ENCODE data around the gene ANO10. TPM values are rescaled to one million over a fixed set of nuclear protein-coding genes. Genes with fewer than 3 reads are reported as not detected.

Gene ANO10
- total RNA-seq, 4 donors from 2014 or later: 20.2 to 29.2 (median 26.1) TPM

DNA sequence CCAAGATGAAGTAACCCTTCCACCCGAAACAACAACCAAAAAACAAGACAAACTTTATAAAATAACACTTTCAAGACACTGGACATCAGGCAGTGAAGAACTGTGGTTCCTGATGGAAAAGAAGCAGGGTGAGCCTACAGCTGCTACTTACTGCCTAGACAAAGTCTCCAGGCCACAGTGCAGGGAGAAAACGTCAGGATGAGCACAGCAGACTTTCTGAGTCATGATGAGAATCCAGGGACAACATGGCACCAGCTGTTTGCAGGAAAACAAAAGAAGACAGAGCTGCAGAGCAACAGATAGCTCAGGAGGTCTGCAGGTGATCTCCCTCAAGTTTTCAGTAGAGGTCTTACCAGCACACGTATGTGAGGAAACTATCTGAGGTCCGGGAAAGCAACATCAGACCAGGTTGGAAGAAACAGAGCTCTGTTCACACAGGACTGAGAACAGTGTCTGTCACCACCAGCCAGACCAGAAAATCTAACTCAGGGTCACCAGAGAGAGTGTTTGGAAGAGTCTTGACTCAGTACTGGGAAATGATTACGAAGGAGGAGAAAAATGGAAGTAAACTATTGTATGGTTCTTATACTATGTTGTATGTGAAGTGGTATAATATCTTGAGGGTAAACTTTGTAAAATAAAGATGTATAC lies 108.9 kb downstream of the ANO10 start:
- TF ChIP-seq, protein P1, sequence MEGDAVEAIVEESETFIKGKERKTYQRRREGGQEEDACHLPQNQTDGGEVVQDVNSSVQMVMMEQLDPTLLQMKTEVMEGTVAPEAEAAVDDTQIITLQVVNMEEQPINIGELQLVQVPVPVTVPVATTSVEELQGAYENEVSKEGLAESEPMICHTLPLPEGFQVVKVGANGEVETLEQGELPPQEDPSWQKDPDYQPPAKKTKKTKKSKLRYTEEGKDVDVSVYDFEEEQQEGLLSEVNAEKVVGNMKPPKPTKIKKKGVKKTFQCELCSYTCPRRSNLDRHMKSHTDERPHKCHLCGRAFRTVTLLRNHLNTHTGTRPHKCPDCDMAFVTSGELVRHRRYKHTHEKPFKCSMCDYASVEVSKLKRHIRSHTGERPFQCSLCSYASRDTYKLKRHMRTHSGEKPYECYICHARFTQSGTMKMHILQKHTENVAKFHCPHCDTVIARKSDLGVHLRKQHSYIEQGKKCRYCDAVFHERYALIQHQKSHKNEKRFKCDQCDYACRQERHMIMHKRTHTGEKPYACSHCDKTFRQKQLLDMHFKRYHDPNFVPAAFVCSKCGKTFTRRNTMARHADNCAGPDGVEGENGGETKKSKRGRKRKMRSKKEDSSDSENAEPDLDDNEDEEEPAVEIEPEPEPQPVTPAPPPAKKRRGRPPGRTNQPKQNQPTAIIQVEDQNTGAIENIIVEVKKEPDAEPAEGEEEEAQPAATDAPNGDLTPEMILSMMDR (IDR thresholded peaks at IDR 0.05): no peak
- no peak for DNase-seq (ENCODE audit: low spot score)
- no peak for ATAC-seq (ENCODE audit: low FRiP score)

DNA sequence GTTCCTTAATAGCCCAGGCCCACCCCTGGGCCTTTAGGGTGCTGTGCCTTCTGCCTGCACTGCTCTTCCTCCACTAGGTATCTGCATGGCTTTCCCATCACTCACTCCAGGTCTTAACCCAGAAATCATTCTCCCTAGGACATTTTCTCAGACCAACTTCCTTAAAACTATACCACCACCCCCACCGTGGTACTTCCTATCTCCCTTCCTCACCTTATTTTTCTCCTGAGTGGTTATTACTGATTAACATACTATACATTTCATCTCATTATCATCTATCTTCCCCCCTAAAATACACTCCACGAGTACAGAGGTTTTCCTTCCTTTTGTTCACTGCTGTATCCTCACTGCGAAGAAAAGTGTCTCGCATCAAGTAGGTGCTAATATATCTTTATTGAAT lies 115.2 kb downstream of the ANO10 start:
- ATAC-seq (ENCODE audit: low FRiP score) (no peak), DNase-seq (ENCODE audit: low spot score) (no peak)
- TF ChIP-seq, protein P1 (IDR thresholded peaks at IDR 0.05): no peak

DNA sequence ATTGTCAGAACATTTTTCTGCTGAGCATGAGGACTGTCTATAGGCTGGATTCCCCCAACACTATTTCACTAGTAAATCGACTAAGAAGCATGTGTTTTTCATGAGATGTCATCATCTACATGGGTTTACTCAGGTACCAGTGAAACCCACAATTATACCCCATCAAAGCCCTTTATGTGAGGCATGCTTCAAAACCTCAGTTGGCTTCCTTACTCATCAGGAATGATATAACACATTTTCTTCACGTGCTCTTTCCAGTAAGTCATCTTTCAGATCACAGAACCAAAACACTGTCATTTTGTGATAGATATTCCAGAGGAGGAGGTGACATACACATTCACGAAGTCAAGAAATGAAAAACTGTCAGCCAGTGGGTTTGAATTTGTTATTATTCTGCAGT lies 116.5 kb downstream of the ANO10 start:
- ATAC-seq (ENCODE audit: low FRiP score): no peak

DNA sequence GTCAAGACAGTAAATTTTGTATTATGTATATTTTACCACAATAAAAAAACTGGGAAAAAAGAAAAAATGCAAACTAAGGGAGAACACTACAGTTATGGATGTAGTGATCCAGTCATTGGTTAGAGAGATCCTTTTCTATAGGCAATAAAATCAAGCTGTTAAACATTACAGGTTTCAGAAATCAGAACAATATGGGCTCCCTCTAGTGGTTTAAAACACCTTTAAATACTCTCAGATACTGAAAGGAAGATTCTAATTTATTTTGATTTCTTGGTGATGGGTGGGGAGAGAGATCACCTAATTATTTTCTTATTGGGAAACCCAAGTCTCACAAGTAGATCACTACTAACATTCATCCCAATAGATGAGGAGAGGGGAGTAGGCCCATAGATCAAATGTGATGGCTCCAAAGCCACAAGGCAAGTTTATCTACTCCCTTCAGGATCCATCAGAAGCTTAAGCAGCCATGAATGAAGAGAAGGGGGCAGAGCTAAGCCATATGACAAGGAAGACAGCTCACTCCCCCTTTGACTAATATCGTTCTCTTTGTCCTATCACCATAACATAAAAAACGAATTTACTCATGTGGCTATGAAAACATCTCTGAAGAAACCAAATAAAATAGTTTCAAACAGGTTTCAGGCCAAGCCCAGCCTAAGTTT lies 118.6 kb downstream of the ANO10 start:
- TF ChIP-seq, protein P1 (IDR thresholded peaks at IDR 0.05): no peak
- DNase-seq (ENCODE audit: low spot score): no peak
- ATAC-seq (ENCODE audit: low FRiP score): no peak

More for the DNA sequence above, 116.5 kb downstream of the ANO10 start:
- no peak for DNase-seq (ENCODE audit: low spot score)
- TF ChIP-seq, protein P1 (IDR thresholded peaks at IDR 0.05): no peak

DNA sequence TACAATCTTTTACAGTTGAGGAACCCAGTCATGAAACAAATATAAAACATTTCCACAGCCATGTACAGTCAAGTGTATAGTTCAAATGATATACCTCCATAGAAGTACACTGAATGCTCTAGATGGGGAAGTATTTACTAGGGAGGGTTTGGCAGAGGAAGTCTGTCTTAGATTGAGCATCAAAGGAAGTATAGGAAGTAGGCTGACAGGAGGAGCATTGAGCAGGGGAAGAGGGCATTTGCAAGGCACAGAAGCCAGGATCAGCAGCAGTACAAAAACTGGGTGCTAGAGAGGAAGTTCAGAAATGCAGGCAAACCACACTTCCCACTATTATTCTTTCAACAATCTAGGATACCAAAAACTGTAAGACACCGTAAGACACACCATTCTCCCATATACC lies 122.6 kb downstream of the ANO10 start:
- TF ChIP-seq, protein P1 (IDR thresholded peaks at IDR 0.05): no peak
- ATAC-seq (ENCODE audit: low FRiP score) (no peak), DNase-seq (ENCODE audit: low spot score) (no peak)

DNA sequence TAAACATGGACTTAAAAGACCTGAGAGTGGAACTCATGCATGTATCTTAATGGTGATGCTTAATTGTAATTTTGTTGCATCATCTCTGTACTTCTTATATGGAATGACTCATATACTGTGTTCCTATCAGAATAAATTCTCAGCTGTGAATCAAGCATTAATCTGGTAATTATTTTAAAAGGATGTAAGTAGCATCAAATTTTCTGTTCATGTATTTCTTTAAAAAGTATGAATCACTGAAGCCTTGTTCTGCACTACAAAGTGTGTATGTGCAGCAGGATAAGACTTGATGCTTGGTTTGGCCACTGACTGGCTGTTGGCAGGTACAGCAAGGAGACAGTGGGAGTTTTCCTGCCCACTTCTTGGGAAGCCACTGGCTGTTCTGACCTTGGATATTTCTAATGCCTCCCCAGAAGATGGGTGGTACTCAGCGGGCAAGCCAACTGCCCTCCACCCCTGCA lies 123.9 kb downstream of the ANO10 start:
- no peak for DNase-seq (ENCODE audit: low spot score)
- ATAC-seq (ENCODE audit: low FRiP score): peak; percentile 44
- TF ChIP-seq, protein P1 (IDR thresholded peaks at IDR 0.05): no peak

DNA sequence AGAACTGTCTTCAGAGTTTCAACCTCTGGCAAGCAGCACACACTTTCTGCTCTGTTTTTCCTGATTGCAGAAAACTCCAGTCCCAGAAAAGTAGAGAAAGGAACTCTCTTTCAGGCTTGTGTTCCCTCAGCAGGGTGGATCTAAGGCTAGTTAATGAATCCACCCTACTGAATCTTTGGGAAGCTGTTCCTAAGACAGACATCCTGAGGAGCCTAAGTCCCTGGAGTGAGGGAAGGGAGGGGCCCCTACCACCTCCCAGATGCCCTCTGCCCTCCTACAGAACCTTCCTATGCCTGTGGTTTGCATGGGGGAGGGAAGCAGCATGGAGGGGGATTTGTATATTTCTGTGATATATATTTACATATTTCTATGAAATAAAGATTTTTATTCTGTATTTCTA lies 124.4 kb downstream of the ANO10 start:
- TF ChIP-seq, protein P1 (IDR thresholded peaks at IDR 0.05): no peak
- ATAC-seq (ENCODE audit: low FRiP score) (no peak), DNase-seq (ENCODE audit: low spot score) (no peak)

All from omental fat pad (tissue), 4 donors.